OCI-LY7 (cell line): ENCODE results near the gene SLC44A3. TPM values are rescaled to one million over a fixed set of nuclear protein-coding genes. Genes with fewer than 3 reads are reported as not detected.

ENCODE experiments used
- BruUV-seq: library from RNA; stranded (reverse); fragments of 400-500 nt; replicated peaks from 2 replicates; lab custom pipeline; 2021; lab: Mats Ljungman, UMichigan
- CTCF ChIA-PET: fragments of 300-600 bp; sonication (Branson Sonifier 250); formaldehyde crosslinking; loops from one replicate; lab custom pipeline; 2022; ENCODE audit warnings: antibody characterized with exemption; ENCODE audit not compliant: unreplicated experiment; lab: Charles Lee
- POLR2A ChIA-PET: fragments of 300-600 bp; sonication (Branson Sonifier 250); formaldehyde crosslinking; loops from one replicate; lab custom pipeline; 2022; ENCODE audit warnings: antibody characterized with exemption; lab: Charles Lee
- DNase-seq: peaks from one replicate; pipeline ENCODE4 v3.0.0-alpha.2; 2015; ENCODE audit warnings: low spot score
- H2AFZ ChIP-seq: fragments of 200-600 bp; sonication (generic), shearing (Covaris generic); 2 replicates; pipeline ENCODE4 v1.6.1; 2014; ENCODE audit warnings: mild to moderate bottlenecking, antibody characterized with exemption, low read length, moderate library complexity
- H3K27ac ChIP-seq: fragments of 200-600 bp; sonication (generic); 2 replicates; pipeline ENCODE4 v1.5.1; 2014; ENCODE audit warnings: mixed run types, low read depth, mild to moderate bottlenecking, moderate library complexity, low read length, inconsistent platforms; ENCODE audit not compliant: poor library complexity, severe bottlenecking
- H3K36me3 ChIP-seq: fragments of 200-600 bp; sonication (generic); 2 replicates; pipeline ENCODE4 v1.6.1; 2014; ENCODE audit warnings: mild to moderate bottlenecking, antibody characterized with exemption, low read length, moderate library complexity, mixed read lengths; ENCODE audit not compliant: insufficient read depth
- H3K4me1 ChIP-seq: fragments of 200-600 bp; sonication (generic); 2 replicates; pipeline ENCODE4 v1.5.1; 2014; ENCODE audit warnings: mild to moderate bottlenecking, low read length; ENCODE audit not compliant: insufficient read depth, poor library complexity, severe bottlenecking
- H3K4me2 ChIP-seq: fragments of 200-600 bp; sonication (generic); 2 replicates; pipeline ENCODE4 v1.6.1; 2014; ENCODE audit warnings: mild to moderate bottlenecking, low read length
- H3K4me3 ChIP-seq: fragments of 200-600 bp; sonication (generic); 2 replicates; pipeline ENCODE4 v1.5.1; 2014; ENCODE audit warnings: mild to moderate bottlenecking, low read depth, low read length; ENCODE audit not compliant: poor library complexity, severe bottlenecking
- H3K79me2 ChIP-seq: fragments of 200-600 bp; sonication (generic); 2 replicates; pipeline ENCODE4 v1.6.1; 2016; ENCODE audit warnings: low read depth, mild to moderate bottlenecking, low read length, moderate library complexity, mixed read lengths; ENCODE audit not compliant: insufficient read depth
- H3K9me2 ChIP-seq: fragments of 200-600 bp; sonication (generic); 2 replicates; pipeline ENCODE4 v1.6.1; 2016; ENCODE audit warnings: mild to moderate bottlenecking, low read length, mixed read lengths; ENCODE audit not compliant: insufficient read depth
- H3K9me3 ChIP-seq: fragments of 200-600 bp; sonication (generic); 2 replicates; pipeline ENCODE4 v1.6.1; 2014; ENCODE audit warnings: mild to moderate bottlenecking, mixed run types, low read length, mixed read lengths
- H4K20me1 ChIP-seq: fragments of 200-600 bp; sonication (generic); 2 replicates; pipeline ENCODE4 v1.6.1; 2014; ENCODE audit warnings: mild to moderate bottlenecking, antibody characterized with exemption, low read length, moderate library complexity, mixed read lengths; ENCODE audit not compliant: insufficient read depth
- CTCF ChIP-seq: fragments of 200-600 bp; sonication (generic); conservative IDR thresholded peaks from 2 replicates; pipeline ENCODE4 v1.5.1; 2014; ENCODE audit warnings: mild to moderate bottlenecking, antibody characterized with exemption, low read length, moderate library complexity, mixed read lengths
- EZH2phosphoT487 ChIP-seq: fragments of 200-600 bp; sonication (generic); IDR thresholded peaks from 2 replicates; pipeline ENCODE4 v1.6.1; 2018; ENCODE audit warnings: low read depth, borderline replicate concordance, mild to moderate bottlenecking, mixed run types, antibody characterized with exemption, low read length, moderate library complexity, mixed read lengths
- intact Hi-C: fragments of 100-400 bp; cut with micrococcal nuclease; formaldehyde crosslinking; loops from one replicate; pipeline ENCODE4 v1.10.0; 2022; ENCODE audit not compliant: unreplicated experiment
- total RNA-seq, 2 experiments: library from RNA; depleted of rRNA in 1 of 2; stranded (reverse); fragments of >200 nt in 1 of 2; shearing (Covaris generic) in 1 of 2; gene quantifications; 2 replicates each; pipeline ENCODE4 v1.2.3, GENCODE V29; 2014 to 2022

SLC44A3 gene
- total RNA-seq, 2 experiments from 2014 or later = not detected

GRCh38 chr1:94888201-94888600 is 68.0 kb downstream of the SLC44A3 start:
- H3K4me2 ChIP-seq = no peak overlapping the region
- no peaks in the 10 kb centered on the region for H3K4me1 ChIP-seq
- H3K9me3 ChIP-seq = no peaks in the 10 kb centered on the region
- H2AFZ ChIP-seq = no peak overlapping the region
- H3K27ac ChIP-seq = no peak overlapping the region
- H3K36me3 ChIP-seq = no peaks in the 10 kb centered on the region
- H4K20me1 ChIP-seq = no peaks in the 10 kb centered on the region
- intact Hi-C loops = no loop called here
- no peak overlapping the region for H3K4me3 ChIP-seq
- DNase-seq = no peak
- POLR2A ChIA-PET = no interaction called here
- no peaks in the 10 kb centered on the region for H3K9me2 ChIP-seq
- CTCF ChIA-PET = no interaction called here
- no peaks in the 10 kb centered on the region for H3K79me2 ChIP-seq
- TF ChIP-seq CTCF = no peak
- BruUV-seq = no TSS peak

DNA sequence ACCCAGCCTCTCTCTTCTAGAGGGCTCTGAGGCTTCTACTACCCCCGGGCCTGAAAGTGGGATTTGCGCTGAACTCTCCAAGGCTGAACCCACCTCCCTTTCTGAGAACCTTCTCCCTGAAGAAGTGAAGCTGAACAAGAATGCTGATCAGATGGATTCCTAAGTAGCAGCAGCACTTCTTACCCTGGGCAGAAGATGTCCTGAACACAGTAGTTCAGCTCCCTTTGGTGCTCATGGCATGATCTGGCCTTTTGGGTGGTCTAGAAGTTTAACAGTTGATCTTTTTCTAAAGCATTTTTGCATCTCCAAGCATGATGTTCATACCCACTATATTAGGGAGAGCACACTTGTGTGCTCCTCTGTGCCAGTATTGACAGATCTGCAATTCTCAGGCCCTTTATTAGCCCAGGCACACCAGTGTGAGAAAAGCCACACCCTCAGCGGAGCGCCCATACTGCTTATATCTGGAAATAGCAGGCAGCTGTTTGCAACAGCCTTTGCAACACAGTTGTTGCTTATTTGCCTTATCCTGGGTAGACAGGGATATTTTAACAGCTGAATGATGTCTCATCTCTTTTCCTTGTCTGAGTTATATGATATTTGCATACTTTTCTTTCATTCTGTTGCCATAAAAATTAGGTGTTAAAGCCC is 72.6 kb downstream of the SLC44A3 start:
- no peak for DNase-seq
- Histone ChIP-seq H3K9me3 (no peaks in the 10 kb centered on the region), H3K36me3 (no peaks in the 10 kb centered on the region), H3K79me2 (no peaks in the 10 kb centered on the region), H3K9me2 (no peaks in the 10 kb centered on the region), H3K4me2 (no peak overlapping the region), H2AFZ (no peak overlapping the region), H3K27ac (no peak overlapping the region), H4K20me1 (no peaks in the 10 kb centered on the region), H3K4me3 (no peak overlapping the region), H3K4me1 (no peaks in the 10 kb centered on the region)
- no peak for TF ChIP-seq CTCF
- no peak for TF ChIP-seq EZH2phosphoT487
- ChIA-PET POLR2A (no interaction called here), CTCF (no interaction called here)
- intact Hi-C loops = no loop called here
- no TSS peak for BruUV-seq

DNA sequence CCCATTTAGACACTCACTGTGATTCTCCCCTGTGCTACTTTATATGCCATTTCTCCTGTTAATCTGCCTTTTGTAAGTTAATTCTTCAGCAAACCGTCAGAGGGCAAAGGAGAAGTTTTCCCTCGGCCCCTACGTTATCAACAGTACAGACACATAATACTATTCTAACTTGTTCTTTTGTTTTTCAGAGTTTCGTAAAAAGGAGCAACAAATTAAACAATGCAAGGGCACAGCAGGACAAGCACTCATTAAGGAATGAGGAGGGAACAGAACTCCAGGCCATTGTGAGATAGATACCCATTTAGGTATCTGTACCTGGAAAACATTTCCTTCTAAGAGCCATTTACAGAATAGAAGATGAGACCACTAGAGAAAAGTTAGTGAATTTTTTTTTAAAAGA is 74.5 kb downstream of the SLC44A3 start:
- CTCF ChIA-PET = no interaction called here
- Histone ChIP-seq H3K9me2 (no peaks in the 10 kb centered on the region), H3K27ac (no peak overlapping the region), H2AFZ (no peak overlapping the region), H4K20me1 (no peaks in the 10 kb centered on the region), H3K79me2 (no peaks in the 10 kb centered on the region), H3K36me3 (no peaks in the 10 kb centered on the region), H3K4me3 (no peak overlapping the region), H3K9me3 (no peaks in the 10 kb centered on the region), H3K4me1 (no peaks in the 10 kb centered on the region), H3K4me2 (no peak overlapping the region)
- POLR2A ChIA-PET = no interaction called here
- intact Hi-C loops = no loop called here
- no peak for DNase-seq
- TF ChIP-seq CTCF (no peak), EZH2phosphoT487 (no peak)
- BruUV-seq = no TSS peak
